NOMO-1 treated with DMSO at 0.1 percent for 48 hours (cell line): ENCODE measurements around the gene LRP11.
A peak's percentile ranks its signal among the peaks of the same experiment; 100 is the strongest.
"Not testable (repeated sequence)": the region's sequence is repeated elsewhere in the genome, so short reads cannot be mapped to it uniquely, and the experiment has no call there.

ENCODE experiments used
- DNase-seq: peaks from one replicate; lab custom pipeline; 2025; ENCODE audit not compliant: unreplicated experiment; lab: John Stamatoyannopoulos, UW

The LRP11 gene, protein sequence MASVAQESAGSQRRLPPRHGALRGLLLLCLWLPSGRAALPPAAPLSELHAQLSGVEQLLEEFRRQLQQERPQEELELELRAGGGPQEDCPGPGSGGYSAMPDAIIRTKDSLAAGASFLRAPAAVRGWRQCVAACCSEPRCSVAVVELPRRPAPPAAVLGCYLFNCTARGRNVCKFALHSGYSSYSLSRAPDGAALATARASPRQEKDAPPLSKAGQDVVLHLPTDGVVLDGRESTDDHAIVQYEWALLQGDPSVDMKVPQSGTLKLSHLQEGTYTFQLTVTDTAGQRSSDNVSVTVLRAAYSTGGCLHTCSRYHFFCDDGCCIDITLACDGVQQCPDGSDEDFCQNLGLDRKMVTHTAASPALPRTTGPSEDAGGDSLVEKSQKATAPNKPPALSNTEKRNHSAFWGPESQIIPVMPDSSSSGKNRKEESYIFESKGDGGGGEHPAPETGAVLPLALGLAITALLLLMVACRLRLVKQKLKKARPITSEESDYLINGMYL

DNA sequence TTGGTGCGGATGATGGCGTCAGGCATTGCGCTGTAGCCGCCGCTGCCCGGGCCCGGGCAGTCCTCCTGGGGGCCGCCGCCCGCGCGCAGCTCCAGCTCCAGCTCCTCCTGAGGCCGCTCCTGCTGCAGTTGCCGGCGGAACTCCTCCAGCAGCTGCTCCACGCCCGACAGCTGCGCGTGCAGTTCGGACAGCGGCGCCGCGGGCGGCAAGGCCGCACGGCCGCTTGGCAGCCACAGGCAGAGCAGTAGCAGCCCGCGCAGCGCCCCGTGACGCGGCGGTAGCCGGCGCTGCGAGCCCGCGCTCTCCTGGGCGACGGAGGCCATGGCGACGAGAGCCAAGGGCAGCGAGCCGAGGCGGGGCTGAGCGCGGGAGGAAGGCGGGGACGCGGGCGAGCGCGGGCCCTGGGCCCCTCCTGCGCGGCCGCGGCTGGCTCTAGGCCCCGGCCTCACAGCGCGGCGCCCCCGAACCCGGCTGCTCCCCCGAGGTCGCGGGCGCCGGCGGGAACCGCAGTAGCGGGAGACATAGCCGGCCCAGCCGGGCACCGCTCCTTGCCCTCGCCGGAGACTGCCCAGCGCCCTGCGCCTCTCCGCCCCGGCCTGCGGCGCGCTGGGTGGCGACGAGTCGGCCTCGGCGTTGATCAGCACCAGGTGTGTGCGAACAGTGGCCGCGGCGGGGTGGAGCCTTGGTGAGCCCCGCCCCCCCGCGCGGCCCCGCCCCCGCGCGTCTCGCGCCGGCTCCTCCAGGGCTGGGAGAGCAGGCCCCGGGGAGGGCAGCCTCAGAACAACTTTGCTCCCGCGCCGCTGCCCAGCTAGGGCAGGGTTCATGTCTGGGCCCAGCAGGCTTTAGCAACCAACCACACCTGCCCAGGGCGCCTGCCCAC, at the start of gene LRP11:
TSS of gene LRP11 (minus strand) at position 662 of the 880 bp plus-strand sequence. CDS start at position 323, 339 bp downstream.
- DNase-seq, result peak; percentile 59

DNA sequence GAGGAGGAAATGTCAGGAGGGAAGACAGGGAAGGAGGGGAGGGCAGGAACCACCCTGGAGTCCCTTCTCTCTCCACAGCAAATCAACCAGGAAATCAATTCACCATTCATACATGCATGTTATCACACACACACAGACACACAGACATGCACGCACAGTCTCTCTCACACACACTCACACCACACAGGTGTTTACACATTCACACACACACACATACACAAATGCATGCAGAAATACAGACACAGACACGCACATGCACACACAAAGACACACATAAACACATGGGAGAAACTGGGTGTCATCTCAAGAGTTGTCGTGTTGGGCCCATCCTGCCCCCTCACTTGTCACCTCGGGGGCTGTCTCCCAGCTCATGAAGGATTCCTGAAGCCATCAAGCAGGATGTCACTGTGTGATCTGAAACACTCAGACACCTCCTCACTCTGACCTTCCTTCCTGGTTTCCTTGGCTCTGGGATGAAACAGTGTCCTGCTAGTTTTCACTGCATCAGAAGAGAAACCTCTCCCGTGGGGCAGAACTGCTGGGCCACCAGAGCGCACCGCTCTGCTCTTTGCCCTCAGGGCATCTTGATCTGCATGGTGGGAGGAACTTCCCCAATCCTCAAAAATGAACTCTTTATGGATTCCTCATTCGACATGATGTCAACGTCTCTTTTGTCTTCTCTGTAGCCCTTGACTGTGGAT, 49.5 kb upstream of the LRP11 start:
- no peak for DNase-seq

DNA sequence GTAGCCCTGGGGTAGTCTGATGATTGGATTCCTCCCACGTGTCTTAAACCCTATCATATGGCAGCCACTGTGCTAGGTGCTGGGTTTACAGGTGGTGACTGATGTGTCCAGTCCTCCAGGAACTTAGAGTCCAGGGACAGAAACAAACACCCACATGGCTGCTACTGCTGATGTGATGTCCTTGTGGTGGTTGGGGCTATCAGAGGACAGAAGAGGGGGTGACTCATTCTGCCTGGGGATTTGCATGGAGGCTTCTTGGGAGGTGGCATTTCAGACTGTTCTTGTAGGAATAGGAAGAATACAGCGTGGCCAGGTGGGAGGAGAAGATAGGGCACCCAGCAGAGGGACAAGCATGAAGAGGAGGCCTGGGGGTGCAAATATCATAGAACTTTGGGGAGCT, 48.9 kb upstream of the LRP11 start:
- DNase-seq, result no peak

- DNase-seq, result not testable (repeated sequence)
Observed at GRCh38 chr6:149912680-149913079, 48.5 kb upstream of the LRP11 start.

DNA sequence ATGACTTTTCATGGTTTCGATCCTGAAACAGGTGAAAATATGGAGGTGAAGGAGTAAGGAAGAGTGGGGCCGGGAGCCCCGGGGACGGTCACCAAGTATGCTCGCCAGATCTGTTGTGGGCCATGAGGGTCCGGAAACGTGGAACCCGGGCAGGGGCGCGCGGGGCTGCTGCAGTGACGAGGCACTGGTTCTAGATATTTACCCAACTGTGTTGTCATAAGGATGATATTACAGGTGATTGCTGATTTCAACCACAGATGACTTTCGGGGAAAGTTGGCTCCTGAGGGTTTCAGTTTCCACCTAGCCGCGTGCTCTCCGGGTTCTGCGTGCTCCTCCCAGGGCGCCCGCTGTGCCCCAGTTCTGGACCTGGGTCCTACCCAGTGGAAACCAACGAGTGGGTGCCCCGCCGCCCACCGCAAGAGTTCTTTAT, 46.6 kb upstream of the LRP11 start:
- no peak for DNase-seq

DNA sequence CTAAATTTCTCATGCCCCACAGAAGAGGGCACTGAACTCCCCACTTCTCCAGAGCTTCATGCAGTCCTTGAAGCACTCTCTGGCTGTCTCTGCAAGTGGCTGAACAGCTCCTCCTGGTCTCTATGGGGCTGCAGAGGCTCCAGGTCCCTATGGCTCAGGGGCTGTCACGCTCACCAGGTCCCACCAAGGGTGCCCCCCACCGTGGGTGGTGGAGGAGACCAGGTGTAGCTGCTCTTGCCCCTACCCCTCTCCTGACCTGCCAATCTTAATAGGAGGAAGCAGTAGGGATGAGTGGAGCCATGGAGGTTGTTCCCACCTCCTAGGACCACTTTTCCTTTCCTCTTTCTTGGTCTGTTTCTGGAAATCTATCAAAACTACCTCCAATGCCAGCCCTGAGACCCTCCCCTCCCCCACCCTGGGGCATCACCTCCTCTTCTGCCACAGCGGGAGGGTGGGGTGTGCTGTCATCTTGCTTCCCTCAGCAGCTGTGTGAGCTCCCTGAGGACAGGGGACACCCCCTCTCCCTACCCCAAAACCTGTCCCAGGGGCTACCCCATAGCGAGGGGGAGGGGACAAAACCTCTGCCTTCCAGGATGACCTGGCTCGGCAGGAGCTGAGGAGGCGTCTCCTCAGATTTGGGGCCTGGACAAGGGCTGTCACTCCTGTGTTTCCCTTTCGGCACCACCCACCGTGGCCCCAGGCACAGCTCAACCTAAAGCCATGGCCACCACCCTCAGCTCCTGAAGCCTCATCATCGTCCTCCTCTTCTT, 45.7 kb upstream of the LRP11 start:
- DNase-seq, result no peak

GRCh38 chr6:149908480-149908879, 44.3 kb upstream of the LRP11 start:
- DNase-seq, result not testable (repeated sequence)

- DNase-seq, result no peak
Observed at GRCh38 chr6:149907317-149907716, 43.2 kb upstream of the LRP11 start.

DNA sequence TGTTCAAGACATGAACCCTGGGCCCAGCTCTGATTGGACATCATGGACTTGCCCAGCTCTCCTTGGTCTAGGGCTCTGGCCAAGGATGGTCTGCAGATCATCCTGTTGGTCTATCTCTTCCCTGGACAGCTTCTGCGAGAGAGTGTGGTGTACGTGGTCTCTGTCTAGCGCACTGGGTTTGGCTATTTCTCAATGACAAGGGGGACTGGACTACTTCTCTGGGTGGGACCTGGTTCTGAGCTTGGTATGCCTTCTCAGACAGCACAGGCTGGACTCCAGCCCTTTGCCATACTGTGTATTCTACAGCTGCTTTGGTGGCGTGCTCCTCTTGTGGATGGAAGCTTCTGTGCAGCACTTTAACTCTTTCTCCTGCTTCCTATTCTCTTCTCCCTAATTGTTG, 42.2 kb upstream of the LRP11 start:
- DNase-seq, result no peak

DNA sequence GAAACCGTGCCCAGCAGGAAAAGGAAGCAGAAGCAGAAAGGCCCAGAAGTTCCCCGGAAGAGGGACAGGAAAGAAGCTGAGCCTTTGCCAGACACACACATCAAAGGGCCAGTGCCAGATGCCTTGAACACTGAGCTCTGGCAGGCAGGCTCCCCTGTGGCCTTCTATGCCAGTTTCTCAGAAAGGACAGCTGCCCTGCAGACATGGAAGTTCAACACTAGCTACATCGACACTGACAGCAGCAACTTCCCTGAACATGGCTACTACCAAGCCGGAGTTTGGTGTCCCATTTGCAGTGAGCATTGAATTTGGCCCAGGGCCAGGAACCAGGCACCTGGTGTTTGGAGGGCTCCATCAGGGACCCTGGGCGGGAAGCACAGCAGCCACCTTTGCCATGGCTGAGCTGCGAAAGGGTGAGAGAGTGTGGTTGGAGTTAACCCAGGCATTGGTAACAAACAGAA, 41.8 kb upstream of the LRP11 start:
- DNase-seq, result no peak

DNA sequence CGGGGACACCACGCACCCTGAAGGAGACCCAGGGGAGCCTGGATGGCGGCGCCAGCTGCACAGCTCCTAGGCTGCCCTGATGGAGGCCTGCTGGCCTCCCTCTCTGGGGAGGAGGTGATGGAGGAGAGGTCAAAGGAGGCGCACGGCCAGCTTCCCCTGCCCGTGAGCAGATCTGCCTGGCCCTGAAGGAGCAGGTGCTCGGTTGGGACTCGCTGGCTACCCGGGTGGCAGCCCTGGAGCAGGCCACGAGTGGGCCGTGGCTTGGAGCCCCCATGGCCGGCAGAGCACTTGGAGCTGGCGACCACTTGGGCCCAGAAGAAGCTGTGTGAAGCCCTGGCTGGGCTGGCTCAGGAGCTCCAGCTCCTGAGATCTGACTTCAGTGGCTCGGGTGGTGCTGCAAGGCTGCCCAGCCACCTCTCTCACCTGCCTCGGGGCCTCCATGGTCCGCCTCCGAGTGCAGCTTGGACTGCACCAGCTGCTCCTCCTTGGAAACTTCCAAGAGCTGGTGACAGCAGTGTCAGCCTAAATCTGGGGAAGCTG, 41.3 kb upstream of the LRP11 start:
- no peak for DNase-seq

DNA sequence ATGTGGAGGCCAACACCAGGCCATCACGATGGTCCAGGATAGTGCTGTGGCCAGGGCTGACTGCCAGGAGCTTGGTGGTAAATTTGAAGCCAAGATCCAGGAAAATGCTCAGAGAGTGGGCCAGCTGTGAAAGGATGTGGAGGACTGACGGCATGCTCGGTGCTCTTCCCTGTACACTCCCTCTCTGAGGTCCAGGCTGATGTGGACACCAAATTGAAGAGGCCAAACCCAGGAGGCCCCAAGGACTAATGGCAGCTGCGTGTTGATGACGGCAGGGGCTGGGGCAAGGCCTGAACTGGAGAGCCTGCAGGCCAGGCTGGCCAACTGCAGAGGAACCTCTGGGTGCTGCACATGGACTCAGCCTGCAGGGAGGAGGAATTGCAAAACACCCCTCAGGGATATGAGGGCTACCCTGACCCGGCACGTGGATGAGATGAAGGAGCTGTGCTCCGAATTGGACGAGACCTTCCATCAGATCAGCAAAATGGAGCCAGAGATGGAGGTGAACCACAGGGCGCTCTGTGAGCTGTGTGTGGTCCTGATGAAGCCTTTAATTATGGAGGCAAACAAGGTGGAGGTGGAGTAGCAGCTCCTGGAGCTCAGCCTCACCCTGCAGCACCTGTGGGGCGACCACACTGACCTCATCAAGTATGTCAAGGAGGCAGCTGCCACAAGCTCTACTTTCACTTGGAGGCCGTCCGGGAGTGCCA, 40.7 kb upstream of the LRP11 start:
- DNase-seq, result no peak

DNA sequence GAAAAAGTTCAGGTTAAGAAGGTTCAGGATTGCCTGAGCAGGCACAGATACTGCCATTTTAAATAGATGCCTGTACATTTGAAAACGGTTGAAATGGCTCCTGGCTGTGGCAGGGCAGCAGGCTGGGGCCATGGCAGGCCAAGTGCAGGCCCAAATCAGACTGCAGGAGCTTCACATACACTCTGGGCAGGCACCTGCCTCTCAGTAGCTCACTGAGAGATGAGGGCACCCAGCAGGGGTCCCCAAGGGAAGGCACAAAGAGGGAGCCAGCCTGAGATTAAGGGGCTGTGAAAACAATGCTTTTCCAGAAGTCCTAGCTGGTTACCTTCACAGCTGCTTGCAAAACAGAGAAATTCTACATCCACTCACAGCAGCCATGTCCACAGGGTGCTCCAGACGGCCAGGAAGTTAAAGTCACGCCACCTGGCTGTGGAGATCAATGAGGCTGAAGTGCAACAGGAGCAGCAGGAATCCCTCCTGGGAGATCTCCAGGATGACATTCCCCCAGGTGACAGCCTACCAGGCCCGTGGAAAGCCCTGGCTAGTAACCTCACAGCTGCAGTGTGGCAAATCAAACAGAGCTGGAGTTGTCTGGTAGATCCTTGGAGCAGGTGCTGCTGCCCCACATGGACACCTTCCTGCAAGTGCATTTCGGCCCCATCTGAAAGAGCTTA, 39.9 kb upstream of the LRP11 start:
- no peak for DNase-seq

DNA sequence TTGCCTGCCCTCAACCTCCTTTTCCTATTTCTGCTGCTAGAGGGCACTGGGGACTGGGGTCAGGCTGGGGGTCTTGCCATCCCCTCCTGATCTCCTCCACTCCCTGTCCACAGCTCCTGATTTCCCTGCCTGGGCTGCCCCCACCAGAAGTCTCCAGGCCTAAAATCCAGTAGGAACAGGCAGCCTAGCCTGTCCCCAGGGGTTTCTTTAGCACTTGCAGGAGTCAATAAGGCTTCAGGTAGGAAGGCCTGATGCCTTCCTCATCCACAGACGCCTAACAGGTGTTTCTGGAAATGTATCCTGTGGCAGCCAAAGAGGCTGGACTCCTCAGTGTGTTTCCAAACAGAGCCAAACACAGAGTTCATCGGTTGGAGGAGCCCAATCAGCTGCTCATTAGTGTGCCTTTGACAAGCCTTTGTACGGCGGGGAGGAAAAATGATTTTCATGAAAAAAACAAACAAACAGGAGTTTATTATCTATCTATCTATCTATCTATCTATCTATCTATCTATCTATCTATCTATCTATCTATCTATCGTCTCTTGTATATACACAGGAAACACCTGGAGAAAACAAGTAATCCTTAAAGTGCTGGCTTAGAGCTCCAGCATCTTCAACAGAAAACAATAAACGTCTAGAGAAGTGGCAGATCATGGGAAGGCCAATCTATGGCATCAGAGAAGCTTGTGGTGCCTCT, 37.4 kb upstream of the LRP11 start:
- no peak for DNase-seq

- DNase-seq, result no peak
Observed at GRCh38 chr6:149900620-149901443, 36.7 kb upstream of the LRP11 start.

DNA sequence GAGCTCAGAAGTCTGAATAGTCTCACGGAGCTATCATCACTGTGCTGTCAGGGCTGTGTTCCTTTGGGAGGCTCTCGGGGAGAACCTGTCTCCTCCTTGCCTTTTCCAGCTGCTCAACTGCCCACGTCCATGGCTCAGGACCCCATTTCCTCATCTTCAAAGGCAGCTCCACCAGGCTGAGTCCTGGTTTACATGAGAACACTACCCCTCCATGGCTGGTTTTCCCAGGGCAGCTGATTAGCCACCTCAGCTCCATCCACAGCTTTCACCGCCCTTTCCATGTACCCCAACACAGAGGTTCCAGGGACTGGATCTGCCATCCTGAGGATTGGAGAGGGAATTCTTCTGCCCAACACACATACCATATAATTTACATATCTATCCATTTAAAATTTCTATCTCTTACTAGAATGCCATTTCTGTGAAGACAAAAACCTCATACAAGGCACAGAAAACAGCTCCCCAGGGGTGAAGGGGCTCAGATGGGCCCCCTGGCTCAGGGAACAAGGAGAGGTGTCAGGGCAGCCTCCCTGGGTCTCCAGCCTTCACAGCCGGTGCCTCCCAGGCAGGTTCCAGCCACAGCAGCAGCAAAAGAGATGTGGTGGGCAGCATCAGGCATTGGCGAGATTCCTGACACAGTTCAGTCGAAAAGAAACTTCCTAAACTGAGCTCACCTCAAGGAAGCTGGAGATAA, 35.9 kb upstream of the LRP11 start:
- no peak for DNase-seq

DNA sequence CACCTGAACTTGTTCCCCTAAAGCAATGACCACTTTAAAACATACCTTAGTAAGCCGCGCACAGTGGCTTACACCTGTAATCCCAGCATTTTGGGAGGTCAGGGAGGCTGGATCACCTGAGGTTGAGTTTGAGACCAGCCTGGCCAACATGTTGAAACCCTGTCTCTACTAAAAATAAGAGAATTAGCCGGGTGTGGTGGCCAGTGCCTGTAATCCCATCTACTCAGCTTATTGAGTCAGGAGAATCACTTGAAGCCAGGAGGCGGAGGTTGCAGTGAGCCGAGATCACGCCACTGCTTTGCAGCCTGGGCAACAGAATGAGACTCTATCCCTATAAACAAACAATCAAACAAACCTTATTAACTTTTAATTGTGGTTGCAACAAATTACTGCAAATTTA, 35.3 kb upstream of the LRP11 start:
- no peak for DNase-seq
